ENCODE data around the gene JOSD2. TPM values are rescaled to one million over a fixed set of nuclear protein-coding genes. Genes with fewer than 3 reads are reported as not detected.

Gene JOSD2
- total RNA-seq, 4 donors from 2014 or later, result 6.8 to 36.5 (median 27.1) TPM

GRCh38 chr19:50490991-50491472 is 20.0 kb downstream of the JOSD2 start:
- no peak for TF ChIP-seq CTCF (IDR thresholded peaks at IDR 0.05; ENCODE audit: low read depth)

DNA sequence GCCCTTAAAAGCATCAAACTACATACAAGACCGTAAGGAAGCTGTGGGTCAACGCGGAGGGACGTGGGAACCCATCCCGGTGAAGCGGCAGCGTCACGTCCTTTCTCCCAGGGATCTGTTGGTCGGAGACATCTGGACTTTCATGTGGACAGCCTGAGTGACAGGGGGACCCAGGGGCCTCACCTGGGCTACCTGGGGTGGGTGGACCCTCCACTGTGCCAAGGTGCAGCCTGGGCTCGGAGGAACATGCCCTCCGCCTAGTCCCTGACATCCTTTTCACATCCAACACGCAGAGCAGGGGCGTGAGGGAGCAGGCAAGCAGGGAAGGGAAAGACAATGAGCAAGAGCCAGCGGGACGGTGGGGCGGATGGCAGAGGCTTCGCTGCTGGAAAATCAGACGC is 20.6 kb downstream of the JOSD2 start:
- no peak for TF ChIP-seq CTCF (IDR thresholded peaks at IDR 0.05; ENCODE audit: low read depth)

GRCh38 chr19:50489461-50490011 is 21.5 kb downstream of the JOSD2 start:
- TF ChIP-seq CTCF (IDR thresholded peaks at IDR 0.05; ENCODE audit: low read depth), result no peak

GRCh38 chr19:50488389-50489194 is 22.4 kb downstream of the JOSD2 start:
- no peak for TF ChIP-seq CTCF (IDR thresholded peaks at IDR 0.05; ENCODE audit: low read depth)

DNA sequence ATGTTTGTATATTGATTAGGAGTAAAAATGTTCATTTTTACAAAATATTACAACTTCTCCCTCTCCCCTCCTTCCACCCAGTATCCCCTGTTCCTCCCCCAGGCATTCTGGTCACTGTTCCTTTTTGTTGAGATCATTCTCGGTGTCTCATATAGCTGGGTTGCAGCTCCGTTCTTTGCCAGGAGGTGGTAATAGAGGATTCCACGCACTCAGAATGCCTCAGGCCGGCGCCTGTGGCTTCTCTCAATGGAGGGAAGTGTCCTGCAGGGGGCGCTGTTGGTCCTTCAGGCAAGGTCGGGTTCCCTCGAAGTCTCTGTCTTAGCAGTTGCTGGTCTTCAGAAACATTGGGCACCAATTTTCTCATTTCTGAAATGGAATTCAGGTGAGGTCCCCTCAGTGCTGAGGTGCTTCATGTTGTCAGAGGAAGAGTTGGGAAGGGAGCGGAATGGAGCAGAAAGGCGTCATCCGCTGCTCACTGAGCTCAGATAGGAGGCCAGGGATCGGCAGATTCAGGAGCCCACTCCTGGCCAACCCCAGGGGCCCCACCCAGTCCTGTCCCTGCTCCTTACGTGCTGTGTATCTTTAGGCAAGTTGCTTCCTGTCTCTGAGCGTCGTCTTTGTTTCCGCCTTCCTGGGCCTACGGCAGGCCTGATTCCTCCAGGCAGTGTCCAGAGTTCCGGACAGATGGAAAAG is 24.0 kb downstream of the JOSD2 start:
- TF ChIP-seq CTCF (IDR thresholded peaks at IDR 0.05; ENCODE audit: low read depth), result no peak

DNA sequence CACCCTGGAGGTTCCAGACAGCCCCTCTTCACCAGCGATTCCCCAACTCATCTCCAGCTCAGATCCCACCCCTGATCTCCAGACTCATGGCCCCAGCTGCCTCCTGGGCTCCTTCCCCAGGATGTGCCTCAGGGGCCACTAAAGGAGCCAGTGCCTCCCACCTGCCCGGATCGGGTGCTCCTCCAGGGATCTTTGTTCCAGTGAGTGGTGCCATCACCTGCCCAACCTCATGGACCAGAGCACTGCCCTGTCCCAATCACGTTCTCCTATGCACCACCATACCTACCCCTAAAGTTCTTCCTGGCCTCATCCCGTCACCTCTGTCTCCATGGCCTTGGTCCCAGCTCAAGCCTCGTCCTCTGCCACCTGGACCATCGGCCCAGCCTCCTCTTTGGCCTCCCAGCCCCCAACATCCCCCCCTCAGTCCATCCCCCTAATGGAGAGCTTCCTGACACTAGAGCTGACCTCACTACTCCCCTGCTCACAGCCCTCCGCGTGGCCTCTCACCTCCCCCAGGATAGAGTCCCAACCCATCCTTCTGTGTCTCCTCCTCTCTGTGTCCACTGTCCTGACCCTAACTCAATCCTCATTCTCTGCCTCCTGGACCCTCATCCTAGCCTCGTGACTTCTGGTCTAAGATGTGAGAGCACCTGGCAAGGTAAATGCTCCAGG is 25.6 kb downstream of the JOSD2 start:
- no peak for TF ChIP-seq CTCF (IDR thresholded peaks at IDR 0.05; ENCODE audit: low read depth)
